ENCODE data around the gene CHGA.

Gene CHGA

GRCh38 chr14:92905667-92906066 lies 17.3 kb upstream of the CHGA start:
- DNase-seq: no peak

- no peak for DNase-seq
These were observed 16.5 kb upstream of the CHGA start for GRCh38 chr14:92906420-92906819.

- DNase-seq: no peak
These were observed 16.1 kb upstream of the CHGA start for GRCh38 chr14:92906823-92907222.

- no peak for DNase-seq
These were observed 15.5 kb upstream of the CHGA start for GRCh38 chr14:92907316-92907911.

GRCh38 chr14:92914087-92914656 lies 8.8 kb upstream of the CHGA start:
- no peak for DNase-seq

- DNase-seq: no peak
These were observed 6.7 kb upstream of the CHGA start for GRCh38 chr14:92916201-92916600.

- DNase-seq: no peak
These were observed 5.7 kb upstream of the CHGA start for GRCh38 chr14:92917041-92917940.

- no peak for DNase-seq
These were observed 5.0 kb upstream of the CHGA start for GRCh38 chr14:92917956-92918355.

- no peak for DNase-seq
These were observed 2.9 kb upstream of the CHGA start for GRCh38 chr14:92920001-92920400.

- no peak for DNase-seq
These were observed 705 bp upstream of the CHGA start for GRCh38 chr14:92922155-92922735.

GRCh38 chr14:92923744-92924103 lies 774 bp downstream of the CHGA start:
- no peak for DNase-seq

GRCh38 chr14:92924247-92924646 lies 1.3 kb downstream of the CHGA start:
- DNase-seq: no peak

- DNase-seq: no peak
These were observed 2.5 kb downstream of the CHGA start for GRCh38 chr14:92925446-92925845.

- DNase-seq: no peak
These were observed 3.4 kb downstream of the CHGA start for GRCh38 chr14:92926180-92926845.

GRCh38 chr14:92926931-92927330 lies 4.0 kb downstream of the CHGA start:
- DNase-seq: no peak

GRCh38 chr14:92927349-92928257 lies 4.7 kb downstream of the CHGA start:
- DNase-seq: no peak

- no peak for DNase-seq
These were observed 5.3 kb downstream of the CHGA start for GRCh38 chr14:92928258-92928629.

- DNase-seq: no peak
These were observed 6.2 kb downstream of the CHGA start for GRCh38 chr14:92928961-92929688.

GRCh38 chr14:92929689-92930608 lies 7.0 kb downstream of the CHGA start:
- no peak for DNase-seq
